Stimulated activated CD4-positive, alpha-beta T cell treated with anti-CD3 and anti-CD28 coated beads, Interleukin-1b, Interleukin-23, amount 100 ng/mL, for 24 hours (primary cell): ENCODE results near the gene CSTA.

Source experiments
- DNase-seq, 4 experiments: peaks; one replicate each; pipeline ENCODE4 v3.0.0-alpha.2; 2020; ENCODE audit warnings: low read depth in 4 of 4, low spot score in 1 of 4

Gene CSTA

GRCh38 chr3:122377975-122378374, 52.9 kb downstream of the CSTA start:
- no peak for DNase-seq

GRCh38 chr3:122382888-122383666, 58.0 kb downstream of the CSTA start, which contains the start of gene MIX23:
Gene MIX23, minus strand, starts transcription at chr3:122383231. Its CDS starts 7 bp downstream, at chr3:122383224.
- DNase-seq, result peak; percentile 41 to 79 (median 76)

- peak; percentile 73 to 89 (median 84) for DNase-seq
These were observed 59.0 kb downstream of the CSTA start, which contains the start of gene FAM162A for GRCh38 chr3:122383771-122384697. Gene FAM162A, plus strand, starts transcription at chr3:122384182. Its CDS starts 84 bp downstream, at chr3:122384266.

GRCh38 chr3:122387709-122388108, 62.7 kb downstream of the CSTA start:
- DNase-seq, result no peak

- no peak for DNase-seq
These were observed 64.1 kb downstream of the CSTA start for GRCh38 chr3:122389197-122389596.

GRCh38 chr3:122389892-122390291, 64.8 kb downstream of the CSTA start:
- no peak for DNase-seq

- DNase-seq, result no peak
These were observed 65.6 kb downstream of the CSTA start for GRCh38 chr3:122390665-122391064.
